NT2/D1 (cell line): ENCODE data around the gene SH2D1B.

Experiments used
- SUZ12 ChIP-seq: IDR thresholded peaks from 2 replicates; pipeline ENCODE4 v1.6.1; 2011; ENCODE audit not compliant: insufficient read length, insufficient read depth; ENCODE audit errors: extremely low read depth
- YY1 ChIP-seq: IDR thresholded peaks from 2 replicates; pipeline ENCODE4 v1.6.1; 2011; ENCODE audit not compliant: insufficient read length, insufficient read depth
- ZNF274 ChIP-seq: IDR thresholded peaks from 2 replicates; pipeline ENCODE4 v1.6.1; 2011; ENCODE audit warnings: mild to moderate bottlenecking, low read depth, low read length

GRCh38 chr1:162365284-162366020, 46.5 kb downstream of the SH2D1B start:
- TF ChIP-seq YY1 (no peak), SUZ12 (no peak), ZNF274 (no peak)
